DND-41 (cell line): ENCODE measurements around the gene JARID2.

Experiments used
- ATAC-seq: fragments of 200-7000 bp; cut with Tn5 transposase; 3 replicates; pipeline ENCODE4 v1.9.1; 2021; ENCODE audit warnings: low read depth; ENCODE audit not compliant: insufficient read depth
- DNase-seq: peaks from one replicate; pipeline ENCODE4 v3.0.0-alpha.2; 2020
- H2AFZ ChIP-seq: 2 replicates; pipeline ENCODE4 v1.6.0; 2012; ENCODE audit warnings: low read depth, low read length
- H3K27ac ChIP-seq: 2 replicates; pipeline ENCODE4 v1.5.1; 2012; ENCODE audit warnings: low read length, inconsistent platforms
- H3K27me3 ChIP-seq: fragments of 200-600 bp; sonication (generic); 2 replicates; pipeline ENCODE4 v1.6.0; 2012; ENCODE audit warnings: low read length, mild to moderate bottlenecking, inconsistent platforms; ENCODE audit not compliant: insufficient read depth, poor library complexity
- H3K36me3 ChIP-seq: 2 replicates; pipeline ENCODE4 v1.5.1; 2012; ENCODE audit warnings: low read length, inconsistent platforms; ENCODE audit not compliant: insufficient read depth
- H3K4me1 ChIP-seq: 2 replicates; pipeline ENCODE4 v1.5.1; 2012; ENCODE audit warnings: mild to moderate bottlenecking, low read length; ENCODE audit not compliant: insufficient read depth
- H3K4me2 ChIP-seq: 2 replicates; pipeline ENCODE4 v1.6.0; 2012; ENCODE audit warnings: mild to moderate bottlenecking, moderate library complexity, low read length, inconsistent platforms; ENCODE audit not compliant: insufficient read depth
- H3K4me3 ChIP-seq, 2 experiments: fragments of 200-600 bp in 1 of 2; shearing (Covaris generic) in 1 of 2; 2 replicates each; pipeline ENCODE4 v1.5.1; 2012 to 2016; ENCODE audit warnings: inconsistent platforms in 2 of 2, low read length in 2 of 2, mild to moderate bottlenecking in 2 of 2, low read depth in 1 of 2, moderate library complexity in 1 of 2
- H3K79me2 ChIP-seq: 2 replicates; pipeline ENCODE4 v1.6.0; 2012; ENCODE audit warnings: low read length, inconsistent platforms; ENCODE audit not compliant: insufficient read depth
- H3K9ac ChIP-seq: 2 replicates; pipeline ENCODE4 v1.6.0; 2012; ENCODE audit warnings: low read depth, mild to moderate bottlenecking, inconsistent platforms, low read length, moderate library complexity
- H3K9me3 ChIP-seq: 2 replicates; pipeline ENCODE4 v1.5.1; 2012; ENCODE audit warnings: low read length, moderate library complexity, mild to moderate bottlenecking, inconsistent platforms; ENCODE audit not compliant: insufficient read depth, severe bottlenecking
- H4K20me1 ChIP-seq: 2 replicates; pipeline ENCODE4 v1.6.0; 2012; ENCODE audit warnings: low read length; ENCODE audit not compliant: insufficient read depth
- CTCF ChIP-seq: IDR thresholded peaks from 2 replicates; pipeline ENCODE4 v1.5.1; 2012; ENCODE audit warnings: borderline replicate concordance, low read length, moderate library complexity, mild to moderate bottlenecking; ENCODE audit not compliant: poor library complexity, severe bottlenecking; ENCODE audit errors: extremely low read depth
- EZH2 ChIP-seq: IDR thresholded peaks from 3 replicates; pipeline ENCODE4 v1.6.1; 2012; ENCODE audit warnings: borderline replicate concordance, low read depth, mild to moderate bottlenecking, moderate library complexity, low read length, inconsistent platforms; ENCODE audit not compliant: severe bottlenecking

The JARID2 gene

GRCh38 chr6:15410126-15410391 is 164.2 kb downstream of the JARID2 start:
- Histone ChIP-seq H3K9me3 (no peaks in the 10 kb centered on the region), H3K4me1 (peaks cover 34% of the 10 kb centered on the region), H2AFZ (no peak overlapping the region), H3K4me2 (peak overlapping the region; percentile 43), H4K20me1 (no peaks in the 10 kb centered on the region), H3K27me3 (no peaks in the 10 kb centered on the region), H3K9ac (peak overlapping the region; percentile 24; the same call in 1 of the 2 replicates), H3K79me2 (peaks cover 47% of the 10 kb centered on the region), H3K4me3 (no peak overlapping the region), H3K27ac (peak overlapping the region; percentile 64), H3K36me3 (peaks cover 16% of the 10 kb centered on the region)
- ATAC-seq: 0 out of 3 replicates have a peak, but pooled peaks have one; percentile 31
- no peak for DNase-seq
- TF ChIP-seq CTCF (no peak), EZH2 (no peak)

GRCh38 chr6:15410752-15411151 is 164.9 kb downstream of the JARID2 start:
- Histone ChIP-seq H3K9me3 (no peaks in the 10 kb centered on the region), H3K4me2 (peak overlapping the region; percentile 43), H3K27me3 (no peaks in the 10 kb centered on the region), H3K9ac (peak overlapping the region; percentile 24; the same call in 1 of the 2 replicates), H3K27ac (peak overlapping the region; percentile 64), H3K36me3 (peaks cover 16% of the 10 kb centered on the region), H4K20me1 (no peaks in the 10 kb centered on the region), H3K79me2 (peaks cover 41% of the 10 kb centered on the region), H3K4me3 (no peak overlapping the region), H3K4me1 (peaks cover 34% of the 10 kb centered on the region), H2AFZ (no peak overlapping the region)
- TF ChIP-seq EZH2: no peak
- TF ChIP-seq CTCF: no peak
- no peak for DNase-seq
- peak; percentile 69 for ATAC-seq

GRCh38 chr6:15411766-15412165 is 165.9 kb downstream of the JARID2 start:
- H3K27me3 ChIP-seq: no peaks in the 10 kb centered on the region
- peaks cover 31% of the 10 kb centered on the region for H3K79me2 ChIP-seq
- no peak overlapping the region for H3K4me3 ChIP-seq
- H3K4me1 ChIP-seq: peaks cover 34% of the 10 kb centered on the region
- TF ChIP-seq EZH2 (no peak), CTCF (no peak)
- H3K9me3 ChIP-seq: peaks cover 2% of the 10 kb centered on the region
- no peak overlapping the region for H2AFZ ChIP-seq
- peak overlapping the region; percentile 64 for H3K27ac ChIP-seq
- no peaks in the 10 kb centered on the region for H4K20me1 ChIP-seq
- H3K9ac ChIP-seq: no peak overlapping the region
- peaks cover 16% of the 10 kb centered on the region for H3K36me3 ChIP-seq
- no peak overlapping the region for H3K4me2 ChIP-seq
- DNase-seq (no peak), ATAC-seq (no peak)

GRCh38 chr6:15412767-15413166 is 166.9 kb downstream of the JARID2 start:
- peaks cover 19% of the 10 kb centered on the region for H3K36me3 ChIP-seq
- no peak overlapping the region for H3K4me3 ChIP-seq
- H3K4me1 ChIP-seq: peaks cover 34% of the 10 kb centered on the region
- H3K27ac ChIP-seq: no peak overlapping the region
- no peak overlapping the region for H2AFZ ChIP-seq
- H3K4me2 ChIP-seq: no peak overlapping the region
- TF ChIP-seq EZH2: no peak
- TF ChIP-seq CTCF: no peak
- no peaks in the 10 kb centered on the region for H3K27me3 ChIP-seq
- H3K79me2 ChIP-seq: peaks cover 22% of the 10 kb centered on the region; the same call in 1 of the 2 replicates
- peaks cover 8% of the 10 kb centered on the region for H3K9me3 ChIP-seq
- H3K9ac ChIP-seq: no peak overlapping the region
- H4K20me1 ChIP-seq: no peaks in the 10 kb centered on the region
- no peak for DNase-seq
- no peak for ATAC-seq
